Osteocyte (in vitro differentiated cells): ENCODE data around the gene HIRA. TPM values are rescaled to one million over a fixed set of nuclear protein-coding genes. Genes with fewer than 3 reads are reported as not detected.
"Not testable (repeated sequence)": the region's sequence is repeated elsewhere in the genome, so short reads cannot be mapped to it uniquely, and the experiment has no call there.

ENCODE experiments used
- DNase-seq: peaks from one replicate; pipeline ENCODE4 v3.0.0; 2021; ENCODE audit warnings: mixed read lengths; ENCODE audit not compliant: unreplicated experiment; ENCODE audit errors: extremely low spot score
- H3K27ac Mint-ChIP-seq: one replicate; pipeline ENCODE4 v1.8.0; 2021; ENCODE audit warnings: mild to moderate bottlenecking, mixed read lengths; ENCODE audit not compliant: unreplicated experiment
- H3K27me3 Mint-ChIP-seq: one replicate; pipeline ENCODE4 v1.8.0; 2021; ENCODE audit warnings: mixed read lengths; ENCODE audit not compliant: unreplicated experiment
- H3K36me3 Mint-ChIP-seq: one replicate; pipeline ENCODE4 v1.8.0; 2021; ENCODE audit warnings: mixed read lengths; ENCODE audit not compliant: unreplicated experiment
- H3K4me1 Mint-ChIP-seq: one replicate; pipeline ENCODE4 v1.8.0; 2021; ENCODE audit warnings: mixed read lengths; ENCODE audit not compliant: unreplicated experiment
- H3K4me3 Mint-ChIP-seq: one replicate; pipeline ENCODE4 v1.8.0; 2021; ENCODE audit warnings: mild to moderate bottlenecking, moderate library complexity, mixed read lengths; ENCODE audit not compliant: unreplicated experiment
- H3K9me3 Mint-ChIP-seq: one replicate; pipeline ENCODE4 v1.8.0; 2021; ENCODE audit warnings: mixed read lengths; ENCODE audit not compliant: unreplicated experiment
- CTCF ChIP-seq: fragments of 200-600 bp; sonication (generic); IDR thresholded peaks from 2 replicates; pipeline ENCODE4 v1.5.0; 2021; ENCODE audit warnings: antibody characterized with exemption, mild to moderate bottlenecking, moderate library complexity
- total RNA-seq: library from RNA; stranded (reverse); gene quantifications from 2 replicates; pipeline ENCODE4 v1.2.1, GENCODE V29; 2021

Gene HIRA
- total RNA-seq, 1 donor from 2014 or later: 33.2 TPM

GRCh38 chr22:19440411-19441195, 9.1 kb upstream of the HIRA start:
- H3K4me3 Mint-ChIP-seq: no peak overlapping the region
- H3K9me3 Mint-ChIP-seq: no peaks in the 10 kb centered on the region
- H3K36me3 Mint-ChIP-seq: peaks cover 16% of the 10 kb centered on the region
- no peak for DNase-seq
- H3K4me1 Mint-ChIP-seq: peaks cover 6% of the 10 kb centered on the region
- H3K27me3 Mint-ChIP-seq: no peaks in the 10 kb centered on the region
- TF ChIP-seq CTCF: no peak
- H3K27ac Mint-ChIP-seq: no peak overlapping the region

- Mint-ChIP-seq H3K36me3 (peaks cover 20% of the 10 kb centered on the region), H3K4me3 (no peak overlapping the region), H3K9me3 (no peaks in the 10 kb centered on the region), H3K27ac (peak overlapping the region; percentile 11), H3K4me1 (peaks cover 7% of the 10 kb centered on the region), H3K27me3 (no peaks in the 10 kb centered on the region)
- no peak for DNase-seq
- no peak for TF ChIP-seq CTCF
Measured at GRCh38 chr22:19438298-19438697, 6.8 kb upstream of the HIRA start.

GRCh38 chr22:19436444-19437161, 5.1 kb upstream of the HIRA start:
- H3K36me3 Mint-ChIP-seq: peaks cover 17% of the 10 kb centered on the region
- H3K4me3 Mint-ChIP-seq: not testable (repeated sequence)
- H3K27ac Mint-ChIP-seq: peak overlapping the region; percentile 12

GRCh38 chr22:19434829-19435580, 3.5 kb upstream of the HIRA start:
- Mint-ChIP-seq H3K36me3 (peaks cover 14% of the 10 kb centered on the region), H3K4me1 (peaks cover 26% of the 10 kb centered on the region), H3K27ac (no peak overlapping the region), H3K4me3 (no peak overlapping the region), H3K27me3 (no peaks in the 10 kb centered on the region), H3K9me3 (no peaks in the 10 kb centered on the region)
- no peak for DNase-seq
- TF ChIP-seq CTCF: no peak

More at GRCh38 chr22:19436444-19437161, 5.1 kb upstream of the HIRA start:
- DNase-seq, H3K27me3 Mint-ChIP-seq, H3K9me3 Mint-ChIP-seq: not testable (repeated sequence)
- peaks cover 16% of the 10 kb centered on the region for H3K4me1 Mint-ChIP-seq

- no peak for DNase-seq
- no peak for TF ChIP-seq CTCF
- H3K27ac Mint-ChIP-seq: no peak overlapping the region
- peaks cover 32% of the 10 kb centered on the region for H3K4me1 Mint-ChIP-seq
- H3K27me3 Mint-ChIP-seq: no peaks in the 10 kb centered on the region
- peaks cover 11% of the 10 kb centered on the region for H3K36me3 Mint-ChIP-seq
- H3K9me3 Mint-ChIP-seq: no peaks in the 10 kb centered on the region
- H3K4me3 Mint-ChIP-seq: peak overlapping the region; percentile 42
Measured at GRCh38 chr22:19434401-19434800, 2.9 kb upstream of the HIRA start.
